Muscle layer of colon (tissue), 2 donors: ENCODE measurements around the gene GRM1.

Source experiments
- H3K27ac ChIP-seq: one replicate; pipeline ENCODE4 v1.7.0; 2013; ENCODE audit warnings: low read depth, mild to moderate bottlenecking, low read length, moderate library complexity
- H3K27me3 ChIP-seq, 2 donors: one replicate each; pipeline ENCODE4 v1.7.0; 2013; ENCODE audit warnings: low read length in 2 of 2, mild to moderate bottlenecking in 2 of 2; ENCODE audit not compliant: insufficient read depth in 2 of 2, control insufficient read depth in 1 of 2
- H3K36me3 ChIP-seq: one replicate; pipeline ENCODE4 v1.7.0; 2013; ENCODE audit warnings: mild to moderate bottlenecking, low read length; ENCODE audit not compliant: insufficient read depth
- H3K4me1 ChIP-seq: one replicate; pipeline ENCODE4 v1.7.0; 2013; ENCODE audit warnings: mild to moderate bottlenecking, low read length; ENCODE audit not compliant: insufficient read depth
- H3K4me3 ChIP-seq, 2 donors: one replicate each; pipeline ENCODE4 v1.7.0; 2013; ENCODE audit warnings: low read length in 2 of 2, low read depth in 1 of 2, mild to moderate bottlenecking in 1 of 2, moderate library complexity in 1 of 2
- H3K9ac ChIP-seq: one replicate; pipeline ENCODE4 v1.7.0; 2013; ENCODE audit warnings: low read length
- H3K9me3 ChIP-seq: one replicate; pipeline ENCODE4 v1.7.0; 2013; ENCODE audit warnings: mild to moderate bottlenecking, low read length
- donor health status: abdominal sarcoma.
- donor health status: Adenocarcinoma of cecum.

The GRM1 gene

DNA sequence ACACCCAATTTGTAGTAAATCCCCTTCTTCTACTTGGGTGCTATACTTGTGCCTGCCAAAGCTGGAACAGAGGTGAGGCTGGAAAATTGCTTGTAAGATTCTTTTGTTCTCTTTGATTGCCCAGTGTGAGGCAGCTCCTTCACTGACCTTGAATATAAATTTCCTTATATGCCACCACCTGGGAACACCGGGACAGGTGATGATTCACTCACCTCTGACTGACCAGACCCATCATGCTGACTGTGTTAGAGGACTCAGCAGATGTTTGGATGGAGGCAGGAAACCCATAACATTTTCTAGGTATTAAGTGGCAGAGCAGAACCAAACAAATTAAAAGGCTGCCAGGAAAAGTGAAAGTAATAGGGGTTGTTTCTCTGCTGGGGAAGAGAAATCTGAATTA lies 120.9 kb downstream of the GRM1 start:
- Histone ChIP-seq H3K27me3 (no peaks in the 10 kb centered on the region), H3K9me3 (no peaks in the 10 kb centered on the region), H3K27ac (no peak overlapping the region), H3K9ac (no peak overlapping the region), H3K36me3 (no peaks in the 10 kb centered on the region), H3K4me1 (no peaks in the 10 kb centered on the region), H3K4me3 (no peak overlapping the region)

DNA sequence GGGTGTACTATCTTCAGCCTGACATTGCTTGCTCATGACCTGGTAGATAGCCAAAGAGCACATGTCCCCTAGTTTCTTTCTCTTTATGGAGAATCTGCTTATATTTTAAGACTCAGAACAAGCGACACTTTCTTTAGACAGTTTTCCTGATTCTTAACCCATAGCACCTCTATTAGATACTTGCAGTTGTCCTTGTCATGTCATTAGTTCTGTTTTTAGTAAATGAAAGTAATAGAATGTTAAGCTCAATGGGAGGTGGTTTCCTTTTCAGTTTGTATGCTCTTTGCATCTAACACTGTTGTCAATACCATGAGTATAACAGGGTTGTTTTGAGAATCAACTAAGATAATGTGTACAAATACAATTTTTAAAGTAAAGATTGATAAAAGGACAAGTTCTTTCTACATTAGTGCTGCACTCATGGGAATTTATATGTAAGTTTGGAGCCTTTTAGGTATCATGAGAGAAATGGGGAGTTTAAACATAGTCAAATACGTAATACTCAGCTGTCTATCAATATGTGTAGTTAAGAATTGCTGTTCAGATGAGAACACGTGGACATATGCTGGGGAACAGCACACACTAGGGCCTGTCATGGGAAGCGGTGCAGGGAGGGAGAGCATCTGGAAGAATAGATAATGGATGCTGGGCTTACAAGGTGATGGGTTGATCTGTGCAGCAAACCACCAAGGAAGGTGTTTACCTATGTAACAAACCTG lies 124.3 kb downstream of the GRM1 start:
- H3K4me1 ChIP-seq, result no peaks in the 10 kb centered on the region
- no peaks in the 10 kb centered on the region for H3K36me3 ChIP-seq
- no peak overlapping the region for H3K9ac ChIP-seq
- H3K4me3 ChIP-seq, result no peak overlapping the region
- no peaks in the 10 kb centered on the region for H3K27me3 ChIP-seq
- H3K27ac ChIP-seq, result no peak overlapping the region
- no peaks in the 10 kb centered on the region for H3K9me3 ChIP-seq

DNA sequence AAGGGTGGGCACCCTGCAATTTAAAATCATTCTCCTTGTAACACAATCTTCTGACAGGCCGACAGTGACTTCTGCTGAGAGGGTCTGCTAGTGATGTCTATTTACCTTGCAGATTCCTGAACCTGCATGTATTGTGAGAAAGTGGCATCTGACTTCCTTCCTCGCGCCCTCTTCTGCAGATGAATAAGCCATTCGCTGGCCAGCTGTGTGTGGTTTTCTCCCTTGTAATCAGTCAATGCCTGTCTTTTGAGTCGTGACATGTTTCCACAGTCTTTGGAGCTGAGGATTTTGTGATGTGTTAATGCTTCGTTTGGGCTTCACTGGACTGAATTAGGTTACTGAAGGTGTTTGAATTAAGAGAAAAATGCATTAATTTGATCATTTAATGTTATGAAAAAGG lies 125.3 kb downstream of the GRM1 start:
- no peaks in the 10 kb centered on the region for H3K36me3 ChIP-seq

DNA sequence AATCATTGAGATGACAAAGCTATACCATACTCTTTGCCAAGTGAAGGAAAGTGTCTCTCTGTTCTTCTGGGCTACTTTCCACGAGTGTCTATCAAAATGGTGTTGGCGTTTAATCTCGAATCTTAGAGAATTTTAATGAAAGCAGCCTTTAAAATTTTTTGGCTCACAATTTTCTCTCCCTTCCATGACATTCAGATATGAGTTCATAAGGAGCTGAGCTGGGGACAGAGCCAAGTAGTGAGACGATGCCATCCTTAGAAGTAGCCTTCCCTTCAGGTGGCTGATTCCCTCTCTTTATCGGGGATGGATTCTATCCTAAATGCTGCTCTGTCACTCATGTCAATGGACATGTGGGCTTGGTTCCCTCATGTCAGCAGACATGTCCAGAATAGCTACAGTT lies 132.8 kb downstream of the GRM1 start:
- Histone ChIP-seq H3K36me3 (no peaks in the 10 kb centered on the region), H3K27me3 (no peaks in the 10 kb centered on the region)

More for the DNA sequence above, 125.3 kb downstream of the GRM1 start:
- no peak overlapping the region for H3K9ac ChIP-seq
- no peak overlapping the region for H3K27ac ChIP-seq
- no peak overlapping the region for H3K4me3 ChIP-seq
- H3K9me3 ChIP-seq, result no peaks in the 10 kb centered on the region
- H3K4me1 ChIP-seq, result no peaks in the 10 kb centered on the region
- H3K27me3 ChIP-seq, result no peaks in the 10 kb centered on the region

DNA sequence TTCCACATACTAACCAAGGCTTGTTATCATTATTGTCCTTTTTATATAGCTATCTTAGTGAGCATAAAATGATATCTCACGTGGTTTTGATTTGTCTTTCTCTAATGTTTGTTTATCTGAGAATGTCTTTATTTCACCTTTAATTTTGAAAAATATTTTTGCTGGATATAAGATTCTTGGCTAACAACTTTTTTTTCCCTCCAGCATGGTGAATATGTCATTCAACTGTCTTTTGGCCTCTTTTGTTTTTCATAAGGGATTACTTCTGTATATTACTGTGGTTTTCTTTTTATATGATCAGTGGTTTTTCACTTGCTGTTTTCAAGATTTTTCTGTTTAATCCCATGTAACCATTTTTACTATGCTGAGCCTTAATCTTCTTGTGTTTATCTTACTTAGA lies 141.0 kb downstream of the GRM1 start:
- Histone ChIP-seq H3K4me3 (no peak overlapping the region), H3K9me3 (no peaks in the 10 kb centered on the region), H3K36me3 (no peaks in the 10 kb centered on the region), H3K27ac (no peak overlapping the region), H3K27me3 (no peaks in the 10 kb centered on the region), H3K4me1 (no peaks in the 10 kb centered on the region), H3K9ac (no peak overlapping the region)

More for the DNA sequence above, 132.8 kb downstream of the GRM1 start:
- H3K27ac ChIP-seq, result no peak overlapping the region
- H3K4me3 ChIP-seq, result no peak overlapping the region
- no peak overlapping the region for H3K9ac ChIP-seq
- no peaks in the 10 kb centered on the region for H3K9me3 ChIP-seq
- H3K4me1 ChIP-seq, result no peaks in the 10 kb centered on the region

DNA sequence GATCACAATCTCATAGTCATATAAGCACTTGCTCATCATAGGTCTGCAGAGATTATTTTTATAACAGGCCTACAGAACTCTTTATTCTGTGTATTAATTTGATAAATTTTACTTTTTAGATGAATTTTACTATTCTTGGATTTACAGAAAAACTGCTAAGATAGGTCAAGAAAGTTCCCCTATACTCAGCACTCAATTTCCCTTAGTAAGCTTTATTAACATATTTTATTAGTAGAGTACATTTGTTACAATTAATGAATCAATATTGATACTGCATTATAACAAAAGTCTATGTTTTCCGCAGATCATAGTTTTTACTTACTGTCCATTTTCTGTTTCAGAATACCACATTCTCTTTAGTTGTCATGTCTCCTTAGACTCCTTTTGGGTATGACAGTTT lies 148.9 kb downstream of the GRM1 start:
- H3K9me3 ChIP-seq, result no peaks in the 10 kb centered on the region

GRCh38 chr6:146183831-146184230 lies 155.0 kb downstream of the GRM1 start:
- Histone ChIP-seq H3K27ac (no peak overlapping the region), H3K36me3 (no peaks in the 10 kb centered on the region), H3K9me3 (no peaks in the 10 kb centered on the region), H3K4me1 (no peaks in the 10 kb centered on the region), H3K4me3 (no peak overlapping the region), H3K9ac (no peak overlapping the region), H3K27me3 (no peaks in the 10 kb centered on the region)

More for the DNA sequence above, 148.9 kb downstream of the GRM1 start:
- no peak overlapping the region for H3K4me3 ChIP-seq
- H3K36me3 ChIP-seq, result no peaks in the 10 kb centered on the region
- no peaks in the 10 kb centered on the region for H3K4me1 ChIP-seq
- no peak overlapping the region for H3K9ac ChIP-seq
- no peak overlapping the region for H3K27ac ChIP-seq
- no peaks in the 10 kb centered on the region for H3K27me3 ChIP-seq

- no peaks in the 10 kb centered on the region for H3K4me1 ChIP-seq
- H3K4me3 ChIP-seq, result no peak overlapping the region
- H3K27me3 ChIP-seq, result no peaks in the 10 kb centered on the region
- H3K9me3 ChIP-seq, result no peaks in the 10 kb centered on the region
- H3K9ac ChIP-seq, result no peak overlapping the region
- H3K36me3 ChIP-seq, result no peaks in the 10 kb centered on the region
- no peak overlapping the region for H3K27ac ChIP-seq
These were observed 155.8 kb downstream of the GRM1 start for GRCh38 chr6:146184701-146185100.

GRCh38 chr6:146189131-146189530 lies 160.3 kb downstream of the GRM1 start:
- Histone ChIP-seq H3K4me3 (no peak overlapping the region), H3K9me3 (no peaks in the 10 kb centered on the region), H3K36me3 (no peaks in the 10 kb centered on the region), H3K9ac (no peak overlapping the region), H3K27me3 (no peaks in the 10 kb centered on the region), H3K27ac (no peak overlapping the region), H3K4me1 (no peaks in the 10 kb centered on the region)

GRCh38 chr6:146190581-146190980 lies 161.7 kb downstream of the GRM1 start:
- H3K27ac ChIP-seq, result no peak overlapping the region
- H3K9me3 ChIP-seq, result no peaks in the 10 kb centered on the region
- H3K4me1 ChIP-seq, result no peaks in the 10 kb centered on the region
- no peaks in the 10 kb centered on the region for H3K27me3 ChIP-seq
- H3K36me3 ChIP-seq, result no peaks in the 10 kb centered on the region
- H3K4me3 ChIP-seq, result no peak overlapping the region
- H3K9ac ChIP-seq, result no peak overlapping the region

DNA sequence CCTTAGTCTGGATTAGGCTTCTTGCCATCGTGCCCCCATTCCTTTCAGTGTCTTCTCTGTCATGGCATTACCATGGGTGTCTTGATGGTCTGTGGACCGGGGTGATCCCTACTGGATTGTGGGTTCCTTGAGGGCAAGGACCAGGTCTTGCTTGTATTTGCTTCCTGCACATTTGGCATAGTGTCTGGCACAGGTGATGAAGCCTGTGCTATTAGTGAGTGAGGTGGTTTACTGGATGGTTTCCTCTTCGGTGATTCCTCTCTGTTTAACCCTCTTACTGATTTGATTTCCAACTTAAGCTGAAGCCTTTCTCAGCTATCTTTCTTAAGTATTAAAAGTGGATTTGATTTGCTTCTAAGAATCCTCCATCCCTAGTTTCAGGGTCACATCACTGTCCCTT lies 162.3 kb downstream of the GRM1 start:
- no peaks in the 10 kb centered on the region for H3K36me3 ChIP-seq
- no peak overlapping the region for H3K27ac ChIP-seq
- no peak overlapping the region for H3K9ac ChIP-seq
- no peaks in the 10 kb centered on the region for H3K27me3 ChIP-seq
- no peaks in the 10 kb centered on the region for H3K4me1 ChIP-seq
- H3K4me3 ChIP-seq, result no peak overlapping the region
- no peaks in the 10 kb centered on the region for H3K9me3 ChIP-seq

GRCh38 chr6:146191612-146192011 lies 162.8 kb downstream of the GRM1 start:
- H3K27ac ChIP-seq, result no peak overlapping the region

More at GRCh38 chr6:146191612-146192011, 162.8 kb downstream of the GRM1 start:
- no peaks in the 10 kb centered on the region for H3K9me3 ChIP-seq
- H3K4me3 ChIP-seq, result no peak overlapping the region
- H3K4me1 ChIP-seq, result no peaks in the 10 kb centered on the region
- no peak overlapping the region for H3K9ac ChIP-seq
- no peaks in the 10 kb centered on the region for H3K27me3 ChIP-seq
- H3K36me3 ChIP-seq, result no peaks in the 10 kb centered on the region
